Stimulated activated CD8-positive, alpha-beta memory T cell treated with anti-CD3 and anti-CD28 coated beads, Interleukin-7, amount 100 ng/mL, for 4 hours (primary cell): ENCODE measurements around the gene CSPG4.
"Not testable (repeated sequence)": the region's sequence is repeated elsewhere in the genome, so short reads cannot be mapped to it uniquely, and the experiment has no call there.

ENCODE experiments used
- DNase-seq, 2 donors: peaks; one replicate each; pipeline ENCODE4 v3.0.0-alpha.2; 2020; ENCODE audit warnings: low read depth in 2 of 2

Gene CSPG4

DNA sequence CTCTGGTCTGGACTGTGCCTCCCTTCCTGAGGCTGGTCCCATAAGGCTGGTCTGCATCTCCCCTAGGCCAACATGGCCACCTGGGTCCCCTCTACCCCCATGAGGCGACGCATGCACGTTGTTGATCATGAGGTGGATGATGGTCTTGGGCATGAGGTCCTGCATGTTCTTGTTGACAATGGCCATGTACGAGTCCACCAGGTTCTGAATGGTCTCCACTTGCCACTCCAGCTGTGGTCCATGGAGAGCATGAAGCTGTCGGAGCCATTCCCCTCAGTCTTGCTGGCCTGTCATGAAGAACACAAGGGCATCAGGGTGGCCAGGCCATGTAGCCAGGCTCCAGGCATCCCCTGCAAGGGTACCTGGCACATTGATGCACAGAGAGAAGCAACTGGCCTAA is 27.1 kb upstream of the CSPG4 start:
- no peak for DNase-seq

DNA sequence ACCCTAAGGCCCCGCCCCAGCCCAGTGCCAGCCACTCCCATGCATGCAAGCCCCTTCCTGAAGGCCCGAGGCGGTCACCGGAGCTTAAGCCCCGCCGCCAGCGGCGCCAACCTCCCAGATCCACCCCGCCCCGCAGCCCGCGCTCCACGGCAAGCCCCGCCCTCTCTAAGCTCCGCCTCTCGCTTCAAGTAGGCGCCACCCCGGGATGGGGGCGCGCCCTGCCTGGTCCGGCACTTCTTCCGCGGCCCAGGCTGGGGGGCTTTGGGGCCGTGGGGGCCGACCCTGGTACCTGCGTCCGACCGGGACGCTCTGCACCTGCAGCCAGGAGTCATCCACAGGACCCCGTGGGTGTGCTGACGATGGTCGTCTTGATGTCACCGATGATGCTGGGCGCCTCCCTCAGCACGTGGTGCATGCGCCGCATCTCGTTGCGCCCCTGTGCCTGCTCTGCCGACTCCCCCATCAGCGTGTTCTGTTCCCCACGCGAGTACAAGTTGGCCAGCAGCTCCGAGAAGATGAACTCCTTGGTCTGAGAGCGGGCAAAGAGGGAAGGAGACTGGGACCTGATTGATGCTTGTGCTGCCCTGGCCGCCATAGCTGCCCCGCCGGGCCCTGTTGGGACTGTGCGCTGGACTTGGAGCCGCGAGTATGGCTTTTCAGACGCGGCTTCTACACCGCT is 26.1 kb upstream of the CSPG4 start:
- DNase-seq: peak; percentile 77 to 82

DNA sequence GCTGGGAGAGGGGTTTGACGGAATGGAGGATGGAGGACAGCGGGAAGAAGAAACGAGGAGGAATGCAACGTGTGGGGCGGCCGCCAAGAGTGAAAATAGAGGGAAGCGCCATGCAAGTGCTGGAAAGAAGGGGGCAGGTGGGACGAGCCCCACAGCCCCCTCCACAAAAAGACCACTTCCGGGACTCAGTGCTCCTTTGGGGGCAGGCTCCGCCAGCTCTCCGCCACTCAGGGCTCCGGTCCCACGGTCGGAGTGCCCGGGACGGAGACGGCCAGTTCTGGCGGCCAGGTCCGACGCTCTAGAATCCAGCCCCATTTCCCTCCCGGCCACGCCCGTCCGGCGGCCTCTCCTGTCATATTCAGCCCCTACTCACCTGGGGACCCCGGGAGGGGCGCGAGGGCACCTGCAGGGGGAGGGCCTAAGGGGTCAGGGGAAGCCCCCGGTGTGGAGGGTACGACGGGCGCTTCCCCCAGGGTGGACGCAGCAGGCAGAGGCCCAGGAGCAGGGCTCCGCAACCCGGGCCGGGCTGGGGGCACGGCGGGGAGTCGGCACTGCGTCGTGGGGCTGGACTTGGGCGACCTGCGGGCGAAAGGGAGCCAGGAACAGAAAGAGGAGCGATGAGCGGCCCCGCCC is 25.5 kb upstream of the CSPG4 start:
- no peak for DNase-seq

DNA sequence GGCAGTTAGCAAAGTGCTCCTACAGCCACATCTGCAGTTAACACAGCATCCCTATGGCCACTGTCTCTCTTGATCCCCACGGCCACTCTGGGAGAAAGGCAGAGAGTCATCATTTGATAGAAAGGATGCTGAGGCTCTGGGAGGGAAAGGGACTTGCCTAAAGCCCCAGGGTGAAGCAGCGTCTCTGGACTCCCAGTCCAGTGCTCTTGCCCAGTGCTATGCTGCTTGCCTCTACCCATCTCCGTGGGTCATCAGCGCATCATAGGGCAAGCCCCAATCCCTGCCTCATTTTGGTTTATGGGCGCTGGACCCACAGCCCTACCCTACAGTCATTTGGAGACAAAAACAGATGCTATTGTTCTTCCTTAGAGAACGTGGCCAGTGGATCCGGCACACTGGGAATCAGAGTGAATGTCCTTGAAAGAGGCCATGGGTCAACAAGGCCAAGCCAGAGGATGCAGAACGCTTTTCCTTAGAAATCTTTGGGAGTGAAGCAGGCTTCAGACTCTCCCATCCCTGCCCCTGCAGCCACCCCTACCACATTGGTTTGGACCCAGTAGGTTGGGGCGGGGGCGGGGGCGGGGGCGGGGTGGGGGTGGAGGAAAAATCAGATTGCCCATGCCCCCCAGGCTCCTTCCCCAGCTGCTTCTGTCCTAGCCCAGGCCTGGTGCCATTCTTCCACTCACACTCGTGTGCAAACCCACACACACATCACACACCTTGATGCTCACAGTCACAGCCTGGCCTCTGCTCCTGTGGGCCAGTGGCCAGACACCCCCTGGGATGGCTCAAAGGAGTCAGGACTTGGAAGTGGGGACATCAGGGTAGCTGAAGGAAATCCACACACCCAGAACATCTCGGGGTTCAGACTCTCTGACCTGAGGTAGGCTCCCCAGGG is 24.7 kb upstream of the CSPG4 start:
- DNase-seq: not testable (repeated sequence)

DNA sequence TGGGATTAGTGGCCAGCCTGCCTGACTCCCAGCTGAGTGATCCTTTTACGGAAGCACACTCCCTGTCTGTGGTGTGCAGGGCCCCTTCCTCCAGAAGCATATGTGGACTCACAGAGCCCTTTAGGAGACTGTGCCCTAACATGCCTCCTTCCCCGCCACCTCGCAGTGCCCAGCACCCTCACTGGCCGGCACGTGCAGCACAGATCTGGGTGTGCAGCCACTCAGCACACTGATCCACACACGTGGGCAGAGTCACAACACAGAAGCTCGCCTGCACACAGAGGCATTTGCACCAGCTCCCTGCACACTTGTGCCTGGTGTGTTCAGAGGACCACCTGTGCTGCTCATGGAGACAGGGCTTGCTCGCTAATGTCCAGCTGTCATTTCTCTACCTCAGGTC is 23.6 kb upstream of the CSPG4 start:
- DNase-seq: no peak

DNA sequence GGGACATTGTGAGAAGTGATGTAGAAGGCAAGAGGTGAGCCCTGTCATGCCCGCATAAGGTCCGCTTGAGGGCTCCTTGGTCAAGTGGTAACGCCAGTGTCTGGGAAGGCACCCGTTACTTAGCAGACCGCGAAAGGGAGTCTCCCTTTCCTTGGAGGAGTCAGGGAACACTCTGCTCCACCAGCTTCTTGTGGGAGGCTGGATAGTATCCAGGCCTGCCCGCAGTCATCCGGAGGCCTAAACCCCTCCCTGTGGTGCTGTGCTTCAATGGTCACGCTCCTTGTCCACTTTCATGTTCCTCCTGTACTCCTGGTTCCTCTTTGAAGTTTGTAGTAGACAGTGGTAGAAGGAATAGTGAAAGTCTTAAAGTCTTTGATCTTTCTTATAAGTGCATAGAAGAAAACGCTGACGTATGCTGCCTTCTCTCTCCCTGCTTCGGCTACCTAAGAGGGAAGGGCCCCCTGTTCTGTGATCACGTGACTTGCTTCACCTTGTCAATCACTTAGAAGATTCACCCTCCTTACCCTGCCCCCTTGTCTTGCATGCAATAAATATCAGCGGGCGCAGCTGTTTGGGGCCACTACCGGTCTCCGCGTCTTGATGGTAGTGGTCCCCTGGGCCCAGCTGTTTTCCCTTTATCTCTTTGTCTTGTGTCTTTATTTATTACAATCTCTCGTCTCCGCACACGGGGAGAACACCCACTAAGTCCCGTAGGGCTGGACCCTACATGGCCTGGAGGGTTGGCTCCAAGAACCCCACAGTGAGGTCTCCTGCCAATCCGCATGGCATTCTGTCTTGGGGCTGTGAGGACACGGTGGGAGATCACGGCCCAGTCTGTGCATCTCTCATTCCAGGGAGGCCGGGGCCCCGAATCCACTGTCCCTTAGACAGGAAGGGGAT is 22.5 kb upstream of the CSPG4 start:
- not testable (repeated sequence) for DNase-seq

DNA sequence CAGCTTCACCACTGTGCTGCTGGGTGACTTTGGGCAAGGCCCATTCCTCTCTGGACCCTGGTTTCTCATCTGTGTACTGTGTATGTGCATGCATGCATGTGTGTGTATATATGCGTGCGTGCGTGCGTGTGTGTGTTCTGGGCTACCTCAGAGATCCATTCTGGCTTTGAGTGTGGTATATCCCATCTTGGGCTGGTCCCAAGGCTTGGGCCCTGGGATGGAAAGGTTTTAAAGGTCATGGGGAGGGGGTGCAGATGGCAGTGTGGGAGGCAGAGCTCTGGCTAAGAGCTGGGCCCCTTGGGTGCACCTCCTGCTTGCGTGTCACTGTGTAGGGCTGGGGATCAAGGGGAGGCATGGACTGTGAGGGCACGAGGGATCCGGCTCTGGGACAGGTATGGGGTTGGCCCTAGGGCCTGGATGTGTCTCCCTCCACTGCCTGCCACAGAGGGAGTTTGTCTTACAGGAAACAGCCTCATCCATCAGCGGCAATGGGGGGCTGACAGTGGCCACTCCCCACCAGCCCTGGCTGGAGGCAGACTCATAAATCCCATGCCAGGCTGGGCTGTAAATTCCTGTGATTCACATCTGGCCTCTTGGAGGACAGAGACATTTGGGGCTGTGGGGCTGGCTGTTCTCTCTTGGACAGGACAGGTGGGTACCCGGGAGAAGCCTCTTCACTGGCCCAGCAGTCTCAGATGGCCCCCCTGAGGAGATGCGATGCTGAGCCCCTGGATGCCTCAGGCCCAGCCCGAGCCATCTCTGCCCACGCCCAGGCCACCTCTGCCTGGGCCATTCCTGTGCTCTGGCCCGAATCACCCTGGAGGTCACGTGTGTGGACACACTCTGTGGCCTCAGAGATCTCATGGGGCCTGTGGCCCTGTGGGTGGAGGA is 21.4 kb upstream of the CSPG4 start:
- DNase-seq: no peak

DNA sequence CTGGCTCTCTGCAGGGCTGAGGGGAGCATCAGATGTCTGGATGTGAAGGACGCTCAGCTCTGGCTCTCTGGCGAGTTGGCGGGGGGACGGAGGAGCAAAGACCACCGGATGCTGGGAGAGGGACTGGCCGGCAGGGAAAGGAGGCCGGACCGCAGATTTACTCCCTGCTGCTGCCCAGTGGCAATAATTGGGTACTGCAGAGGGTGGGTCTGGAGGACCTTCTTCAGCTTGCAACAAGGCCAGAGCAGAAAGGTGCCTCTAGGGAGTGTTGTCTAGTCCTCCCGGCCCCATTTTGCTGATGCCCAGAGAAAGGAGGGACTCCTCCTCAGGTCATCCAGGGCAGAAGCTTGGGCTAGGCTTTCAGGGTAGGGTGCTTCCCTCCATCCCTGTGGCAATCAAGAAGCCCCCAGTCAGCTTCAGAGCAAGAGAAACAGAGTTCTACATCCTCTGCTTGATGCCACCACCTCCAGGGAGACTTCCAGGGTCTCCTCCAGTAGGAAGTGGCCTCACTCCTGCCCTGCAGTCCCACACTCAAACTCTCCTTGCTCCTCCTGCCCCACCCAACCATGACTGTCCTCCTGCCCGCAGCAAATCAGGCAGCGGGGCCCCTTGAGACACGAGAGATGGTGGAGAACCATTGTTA is 20.3 kb upstream of the CSPG4 start:
- DNase-seq: no peak

DNA sequence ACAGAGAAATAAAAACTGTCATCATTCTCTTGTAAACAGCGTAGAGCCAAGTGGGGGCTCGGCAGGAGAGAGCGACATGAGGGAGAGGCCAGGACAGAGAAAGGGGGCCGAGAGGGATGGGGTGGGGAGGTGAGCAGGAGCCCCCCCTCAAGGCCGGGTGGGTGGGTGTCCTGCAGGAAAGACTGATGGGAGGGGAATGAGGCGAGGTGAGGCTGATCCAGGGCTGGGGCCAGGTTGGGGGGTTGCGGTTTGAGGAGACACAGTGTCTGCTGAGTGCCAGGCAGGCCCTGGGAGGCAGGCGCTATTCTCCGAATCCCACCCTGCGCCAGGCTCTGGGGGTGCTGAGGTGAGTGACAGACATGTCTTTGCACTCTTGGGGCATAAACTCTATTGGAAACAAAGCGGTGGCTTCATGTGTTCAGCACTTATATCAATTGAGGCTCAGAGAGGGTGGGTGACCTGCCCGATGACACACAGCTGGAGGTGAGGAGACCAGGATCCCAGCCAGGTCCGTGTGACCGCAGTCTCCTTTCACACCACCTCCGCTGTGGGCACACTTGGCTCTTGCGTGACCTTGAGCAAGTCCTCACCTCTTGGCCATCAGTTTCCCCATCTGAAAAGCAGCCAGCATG is 19.6 kb upstream of the CSPG4 start:
- DNase-seq: no peak

DNA sequence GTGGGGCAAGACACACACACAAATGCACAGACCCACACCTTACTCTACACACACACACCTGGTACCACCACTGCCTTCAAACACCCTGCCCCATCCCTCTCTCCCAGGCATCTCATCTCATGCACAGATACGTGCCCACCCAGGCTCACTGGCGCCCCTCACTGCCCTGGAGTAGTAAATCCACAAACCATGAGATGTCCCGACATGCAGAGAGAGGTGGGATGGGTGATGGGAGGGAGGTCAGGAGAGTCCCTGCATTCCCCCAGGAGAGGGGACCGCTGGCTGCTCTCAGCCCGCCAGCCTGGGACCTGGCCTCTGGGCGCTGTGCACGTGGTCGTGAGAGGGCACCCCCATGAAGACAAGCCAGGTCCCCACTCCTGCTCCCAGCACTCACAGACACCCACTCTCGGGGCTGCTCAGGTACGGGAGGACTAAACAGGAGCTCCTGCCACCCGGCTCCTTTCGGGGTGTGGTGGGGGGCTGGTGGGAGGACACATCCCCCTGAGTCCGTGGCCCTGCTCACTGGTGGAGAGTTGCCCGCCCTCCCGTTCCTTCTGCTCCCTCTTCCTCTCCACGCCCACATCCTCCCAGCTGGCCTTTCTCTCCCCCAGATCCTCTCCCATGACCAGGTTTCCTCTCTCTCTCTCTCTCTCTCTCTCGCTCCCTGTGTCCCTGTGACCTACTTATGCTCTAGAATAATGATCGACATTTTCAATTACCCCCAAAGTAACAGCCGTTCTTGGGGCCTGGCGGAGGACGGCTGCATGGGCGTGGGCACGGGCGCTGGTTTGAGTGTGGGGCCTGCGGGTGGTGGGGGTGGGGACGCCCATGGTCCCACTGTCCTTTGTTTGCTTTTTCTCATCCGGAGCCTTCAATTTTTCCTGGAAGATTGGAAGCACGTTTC is 18.9 kb upstream of the CSPG4 start:
- no peak for DNase-seq

DNA sequence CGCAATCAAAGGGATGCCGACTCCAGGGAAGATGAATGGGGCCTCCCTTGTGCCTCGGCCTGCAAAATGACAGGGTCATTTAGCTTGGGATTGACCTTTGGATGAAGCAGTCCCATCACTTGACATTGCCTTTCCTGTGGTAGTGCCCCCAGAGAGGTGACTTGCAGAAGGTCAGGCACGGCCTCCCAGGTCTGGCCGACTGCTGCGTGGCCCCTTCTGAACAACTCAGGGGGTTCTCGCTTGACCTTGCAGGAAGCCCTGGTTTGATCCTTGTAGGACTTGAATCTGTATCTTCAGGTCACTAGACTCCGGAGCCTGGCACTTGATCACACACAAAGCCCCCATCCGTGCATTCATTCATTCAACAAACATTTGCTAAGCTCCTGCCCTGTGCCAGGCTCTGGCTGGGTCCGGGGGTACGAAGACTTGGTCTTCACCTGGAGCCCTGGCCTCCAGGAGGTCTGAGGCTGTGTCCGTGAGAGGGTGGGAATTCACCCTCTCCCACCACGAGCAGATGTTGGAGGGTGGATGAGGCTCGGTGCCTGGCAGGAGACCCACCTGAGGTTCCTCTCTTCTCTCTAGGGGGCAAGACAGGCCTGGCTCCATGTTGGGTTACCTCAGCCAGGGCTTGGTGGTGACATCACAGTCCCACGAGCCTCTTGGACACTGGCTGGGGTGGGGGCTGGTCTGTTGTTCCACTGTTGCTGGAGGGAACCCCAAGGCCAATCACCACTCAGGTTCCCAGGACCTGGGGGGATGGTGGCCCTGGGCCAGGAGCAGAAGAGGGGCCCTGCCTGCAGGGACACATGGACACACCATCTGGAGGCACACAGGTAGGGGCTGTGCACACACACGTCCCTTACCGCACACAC is 18.0 kb upstream of the CSPG4 start:
- not testable (repeated sequence) for DNase-seq

DNA sequence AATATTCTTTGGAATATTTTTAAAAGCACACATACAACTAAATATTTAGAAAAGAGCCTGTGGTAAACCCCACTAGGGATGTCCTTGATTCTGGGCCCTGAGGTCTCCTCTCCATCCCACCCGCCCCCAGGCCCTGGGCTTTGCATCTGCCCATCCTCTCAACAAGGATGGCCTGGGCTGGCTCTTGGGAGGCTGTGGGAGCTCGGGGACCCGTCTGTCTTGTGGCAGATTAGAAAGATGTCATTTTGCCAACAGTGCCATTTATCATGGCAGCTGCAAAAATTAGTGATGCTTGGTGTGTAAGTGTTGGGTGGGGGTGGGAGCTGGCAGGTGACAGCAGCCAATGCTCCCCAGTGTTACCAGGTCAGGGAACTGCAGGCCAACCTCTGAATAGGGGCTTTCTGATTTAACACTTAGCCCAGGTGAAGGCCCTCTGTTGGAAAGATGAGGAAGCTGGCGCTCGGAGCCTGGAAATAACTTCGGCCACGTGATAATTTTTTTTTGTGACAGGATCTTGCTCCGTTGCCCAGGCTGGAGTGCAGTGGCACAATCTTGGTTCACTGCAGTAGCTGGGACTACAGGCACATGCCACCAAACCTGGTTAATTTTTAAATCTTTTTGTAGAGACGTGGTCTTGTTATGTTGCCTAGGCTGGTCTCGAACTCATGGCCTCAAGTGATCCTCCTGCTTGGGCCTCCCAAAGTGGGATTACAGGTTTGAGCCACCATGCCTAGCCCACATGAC is 16.9 kb upstream of the CSPG4 start:
- no peak for DNase-seq

DNA sequence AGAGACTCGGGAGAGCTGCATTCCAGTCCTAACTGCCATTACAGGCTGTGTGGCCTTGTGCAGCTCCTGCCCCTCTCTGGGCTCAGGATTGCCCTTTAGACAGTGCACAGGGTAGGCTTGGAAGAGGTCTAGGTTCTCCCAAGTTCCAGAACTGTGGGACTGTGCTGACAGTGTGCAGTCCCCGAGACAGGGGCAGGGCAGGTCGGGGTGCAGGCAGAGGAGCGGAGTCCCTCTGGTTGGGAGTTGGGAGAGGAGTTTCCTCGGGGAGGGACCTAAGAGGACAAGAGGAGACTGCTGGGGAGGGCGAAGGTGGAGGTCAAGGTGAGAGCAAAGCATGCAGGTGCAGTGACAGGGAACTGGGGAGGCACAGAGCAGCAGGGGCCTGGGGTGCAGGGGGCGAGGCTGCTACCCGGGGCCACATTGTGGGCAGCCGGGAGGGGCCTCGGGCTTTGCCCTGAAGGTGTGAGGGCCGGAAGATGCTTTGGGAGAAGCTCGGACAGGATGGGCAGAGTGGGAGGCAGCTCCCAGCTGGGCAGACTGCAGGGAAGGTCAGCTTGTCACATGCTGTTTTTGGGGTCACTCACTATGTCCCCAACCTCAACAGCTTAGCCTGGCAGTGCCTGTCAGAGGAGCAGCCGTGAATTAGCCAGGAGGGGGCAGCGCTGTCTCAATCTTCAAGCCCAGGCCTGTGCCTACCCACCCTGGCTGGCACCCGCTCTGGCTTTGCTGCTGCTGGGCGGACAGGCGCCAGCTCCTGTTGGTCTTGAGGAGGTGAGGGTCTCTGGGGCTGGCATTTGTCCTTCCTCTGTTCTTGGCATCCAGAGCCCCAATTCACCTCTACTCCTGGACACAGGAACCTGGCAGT is 15.4 kb upstream of the CSPG4 start:
- DNase-seq: peak; percentile 40 to 50

DNA sequence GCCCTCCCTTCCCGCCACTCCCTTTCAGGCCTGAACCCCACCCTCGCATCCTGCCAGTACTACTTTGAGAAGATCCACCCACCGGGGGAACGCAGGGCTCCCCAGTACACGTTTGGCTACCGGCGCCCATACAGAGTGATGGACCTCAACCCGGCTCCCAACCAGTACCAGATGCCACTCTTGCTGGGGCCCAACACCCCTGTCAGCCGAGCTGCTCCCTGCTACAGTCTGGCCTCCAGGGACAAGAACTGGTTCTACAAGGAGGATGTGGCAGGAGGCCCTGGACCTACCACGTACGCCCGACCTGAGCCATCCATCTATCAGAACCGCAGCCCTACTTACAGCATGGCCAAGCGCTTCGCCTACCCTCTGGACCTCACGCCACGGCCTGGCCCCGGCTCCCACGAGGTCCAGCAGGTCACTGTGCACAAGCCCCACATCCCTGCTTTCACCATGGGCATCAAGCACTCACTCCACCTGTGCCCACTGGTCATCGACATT is 14.4 kb upstream of the CSPG4 start:
- DNase-seq: no peak

DNA sequence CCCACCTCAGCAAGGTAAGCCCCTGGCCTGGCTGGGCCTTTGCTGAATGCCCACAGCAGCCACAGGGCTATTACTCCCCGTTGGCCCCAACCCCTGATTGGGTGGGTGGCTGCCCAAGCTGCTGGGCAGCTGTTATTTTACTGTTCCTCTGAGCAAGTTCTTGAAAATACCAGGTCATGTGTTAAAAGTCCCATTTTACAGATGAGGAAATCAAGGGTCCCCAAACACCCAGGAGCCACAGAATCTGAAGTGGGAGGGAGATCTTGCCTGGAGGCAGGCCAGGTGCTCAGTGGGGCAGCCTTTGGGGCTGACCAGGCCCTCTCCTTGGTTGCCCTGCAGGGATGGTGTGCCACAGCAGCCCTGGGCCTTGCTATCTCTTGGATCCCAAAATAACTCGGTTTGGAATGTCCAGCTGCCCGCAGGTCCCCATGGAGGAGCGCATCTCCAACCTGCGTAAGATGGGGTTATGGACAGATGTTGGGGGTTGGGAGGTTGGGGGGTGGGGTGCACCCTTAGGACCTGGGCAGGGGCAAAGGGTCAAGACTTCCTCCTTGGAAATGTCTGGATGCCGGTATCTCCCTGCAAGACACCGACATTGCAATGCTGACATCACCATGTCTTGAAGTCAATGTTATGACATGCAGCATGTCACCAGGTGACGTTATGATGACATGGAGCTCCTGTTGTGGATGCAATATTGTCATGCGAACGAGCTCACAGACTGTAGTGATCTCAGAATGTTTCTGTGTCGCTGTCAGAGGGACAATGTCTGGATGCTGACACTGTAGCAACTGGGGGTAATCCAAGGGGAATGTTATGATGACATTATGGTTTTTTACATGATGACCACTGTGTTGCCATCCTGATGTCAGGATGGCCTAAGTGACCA is 13.3 kb upstream of the CSPG4 start:
- no peak for DNase-seq
